Retinal pigment epithelial cell (primary cell): ENCODE data around the gene PDE10A.

Source experiments
- DNase-seq: peaks from one replicate; pipeline ENCODE4 v3.0.0-alpha.2; 2010; ENCODE audit warnings: low read depth
- H3K4me3 ChIP-seq: 2 replicates; pipeline ENCODE4 v1.5.1; 2011; ENCODE audit warnings: mild to moderate bottlenecking, low read length, control low read depth, moderate library complexity
- CTCF ChIP-seq: conservative IDR thresholded peaks from 2 replicates; pipeline ENCODE4 v1.5.1; 2011; ENCODE audit warnings: low read depth, low read length, control low read depth, inconsistent platforms

PDE10A gene

GRCh38 chr6:165577556-165577955, 85.5 kb downstream of the PDE10A start:
- no peak for TF ChIP-seq CTCF
- DNase-seq = no peak

GRCh38 chr6:165575158-165575549, 87.9 kb downstream of the PDE10A start:
- no peak for DNase-seq
- no peak overlapping the region for H3K4me3 ChIP-seq
- TF ChIP-seq CTCF = no peak

More at GRCh38 chr6:165577556-165577955, 85.5 kb downstream of the PDE10A start:
- no peak overlapping the region for H3K4me3 ChIP-seq

GRCh38 chr6:165574220-165575157, 88.6 kb downstream of the PDE10A start:
- no peak overlapping the region for H3K4me3 ChIP-seq
- DNase-seq = no peak
- TF ChIP-seq CTCF = no peak

GRCh38 chr6:165573671-165574070, 89.4 kb downstream of the PDE10A start:
- TF ChIP-seq CTCF = no peak
- peak; percentile 94 for DNase-seq
- H3K4me3 ChIP-seq = no peak overlapping the region

- no peak for DNase-seq
- no peak overlapping the region for H3K4me3 ChIP-seq
- no peak for TF ChIP-seq CTCF
Measured at GRCh38 chr6:165571721-165572132, 91.3 kb downstream of the PDE10A start.

- H3K4me3 ChIP-seq = no peak overlapping the region
- DNase-seq = no peak
- TF ChIP-seq CTCF = no peak
Measured at GRCh38 chr6:165571068-165571682, 91.9 kb downstream of the PDE10A start.

GRCh38 chr6:165568326-165568725, 94.7 kb downstream of the PDE10A start:
- H3K4me3 ChIP-seq = no peak overlapping the region
- TF ChIP-seq CTCF = no peak
- DNase-seq = no peak
